Kidney capillary endothelial cell (primary cell): ENCODE results near the gene STX4.
A peak's percentile ranks its signal among the peaks of the same experiment; 100 is the strongest.

Experiments used
- DNase-seq: peaks from one replicate; pipeline ENCODE4 v3.0.0-alpha.2; 2018; ENCODE audit warnings: low spot score

Gene STX4

GRCh38 chr16:31064882-31065461 lies 31.6 kb downstream of the STX4 start:
- peak; percentile 45 for DNase-seq

- no peak for DNase-seq
Measured at GRCh38 chr16:31067342-31067741, 34.0 kb downstream of the STX4 start.

- DNase-seq = no peak
Measured at GRCh38 chr16:31071861-31072260, 38.5 kb downstream of the STX4 start.

GRCh38 chr16:31072540-31073141 lies 39.3 kb downstream of the STX4 start:
- DNase-seq = peak; percentile 18

GRCh38 chr16:31073142-31073969 lies 40.0 kb downstream of the STX4 start:
- DNase-seq = peak; percentile 79

GRCh38 chr16:31073970-31074813 lies 40.8 kb downstream of the STX4 start, which contains the start of the genes ZNF646 and ZNF668:
Gene ZNF646, plus strand, starts transcription at chr16:31074422. Its CDS starts 1,903 bp downstream, at chr16:31076325.
Gene ZNF668, minus strand, starts transcription at chr16:31074240. Its CDS starts 9,781 bp downstream, at chr16:31064459.
- DNase-seq = peak; percentile 99

- DNase-seq = peak; percentile 13
Measured at GRCh38 chr16:31074814-31075183, 41.4 kb downstream of the STX4 start.

- DNase-seq = no peak
Measured at GRCh38 chr16:31076319-31076718, 43.0 kb downstream of the STX4 start.

GRCh38 chr16:31077024-31077423 lies 43.7 kb downstream of the STX4 start:
- no peak for DNase-seq

GRCh38 chr16:31077592-31078396 lies 44.4 kb downstream of the STX4 start:
- DNase-seq = no peak

GRCh38 chr16:31078597-31079341 lies 45.4 kb downstream of the STX4 start:
- no peak for DNase-seq

GRCh38 chr16:31079342-31079944 lies 46.1 kb downstream of the STX4 start:
- DNase-seq = no peak

- no peak for DNase-seq
Measured at GRCh38 chr16:31080035-31080629, 46.8 kb downstream of the STX4 start.

GRCh38 chr16:31080756-31081419 lies 47.5 kb downstream of the STX4 start:
- no peak for DNase-seq

GRCh38 chr16:31081428-31082351 lies 48.3 kb downstream of the STX4 start:
- DNase-seq = no peak

- no peak for DNase-seq
Measured at GRCh38 chr16:31082368-31083045, 49.1 kb downstream of the STX4 start.

GRCh38 chr16:31083081-31083480 lies 49.7 kb downstream of the STX4 start:
- DNase-seq = no peak
